ENCODE data around the gene AATK.

GRCh38 chr17:81070541-81071246, 95.3 kb downstream of the AATK start:
- TF ChIP-seq CTCF (IDR thresholded peaks at IDR 0.05; ENCODE audit: poor library complexity): no peak
- no peak for TF ChIP-seq EZH2phosphoT487 (IDR thresholded peaks at IDR 0.05; ENCODE audit: low read depth, severe bottlenecking, unreplicated experiment)
- no peak for TF ChIP-seq EZH2 (IDR thresholded peaks at IDR 0.05; ENCODE audit: borderline replicate concordance)

Measured in hepatocyte (in vitro differentiated cells).